ENCODE data around the gene IFITM10. TPM values are rescaled to one million over a fixed set of nuclear protein-coding genes. Genes with fewer than 3 reads are reported as not detected.

The IFITM10 gene
- polyA plus RNA-seq, 1 experiment: 0.04 TPM

- no peak for DNase-seq (ENCODE audit: low read depth, low spot score)
- Histone ChIP-seq H3K27ac (ENCODE audit: low read depth, low read length) (no peak overlapping the region), H3K27me3 (ENCODE audit: control insufficient read depth, insufficient read depth, low read length) (peaks cover 18% of the 10 kb centered on the region), H3K4me3 (ENCODE audit: low read depth, low read length) (no peak overlapping the region), H3K9me3 (ENCODE audit: control insufficient read depth, insufficient read depth, low read length) (peaks cover 18% of the 10 kb centered on the region)
- POLR2A ChIA-PET: interaction anchor here (0.6 kb wide), 1 partner anchor 1412 kb away, joined by 3 read pairs; no protein-coding TSS in a partner anchor
- TF ChIP-seq, protein P1, sequence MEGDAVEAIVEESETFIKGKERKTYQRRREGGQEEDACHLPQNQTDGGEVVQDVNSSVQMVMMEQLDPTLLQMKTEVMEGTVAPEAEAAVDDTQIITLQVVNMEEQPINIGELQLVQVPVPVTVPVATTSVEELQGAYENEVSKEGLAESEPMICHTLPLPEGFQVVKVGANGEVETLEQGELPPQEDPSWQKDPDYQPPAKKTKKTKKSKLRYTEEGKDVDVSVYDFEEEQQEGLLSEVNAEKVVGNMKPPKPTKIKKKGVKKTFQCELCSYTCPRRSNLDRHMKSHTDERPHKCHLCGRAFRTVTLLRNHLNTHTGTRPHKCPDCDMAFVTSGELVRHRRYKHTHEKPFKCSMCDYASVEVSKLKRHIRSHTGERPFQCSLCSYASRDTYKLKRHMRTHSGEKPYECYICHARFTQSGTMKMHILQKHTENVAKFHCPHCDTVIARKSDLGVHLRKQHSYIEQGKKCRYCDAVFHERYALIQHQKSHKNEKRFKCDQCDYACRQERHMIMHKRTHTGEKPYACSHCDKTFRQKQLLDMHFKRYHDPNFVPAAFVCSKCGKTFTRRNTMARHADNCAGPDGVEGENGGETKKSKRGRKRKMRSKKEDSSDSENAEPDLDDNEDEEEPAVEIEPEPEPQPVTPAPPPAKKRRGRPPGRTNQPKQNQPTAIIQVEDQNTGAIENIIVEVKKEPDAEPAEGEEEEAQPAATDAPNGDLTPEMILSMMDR (IDR thresholded peaks at IDR 0.05; ENCODE audit: low read depth, low read length): no peak
- CTCF ChIA-PET: no interaction called here
These were observed 1.6 kb downstream of the IFITM10 start for GRCh38 chr11:1748636-1749394.

DNA sequence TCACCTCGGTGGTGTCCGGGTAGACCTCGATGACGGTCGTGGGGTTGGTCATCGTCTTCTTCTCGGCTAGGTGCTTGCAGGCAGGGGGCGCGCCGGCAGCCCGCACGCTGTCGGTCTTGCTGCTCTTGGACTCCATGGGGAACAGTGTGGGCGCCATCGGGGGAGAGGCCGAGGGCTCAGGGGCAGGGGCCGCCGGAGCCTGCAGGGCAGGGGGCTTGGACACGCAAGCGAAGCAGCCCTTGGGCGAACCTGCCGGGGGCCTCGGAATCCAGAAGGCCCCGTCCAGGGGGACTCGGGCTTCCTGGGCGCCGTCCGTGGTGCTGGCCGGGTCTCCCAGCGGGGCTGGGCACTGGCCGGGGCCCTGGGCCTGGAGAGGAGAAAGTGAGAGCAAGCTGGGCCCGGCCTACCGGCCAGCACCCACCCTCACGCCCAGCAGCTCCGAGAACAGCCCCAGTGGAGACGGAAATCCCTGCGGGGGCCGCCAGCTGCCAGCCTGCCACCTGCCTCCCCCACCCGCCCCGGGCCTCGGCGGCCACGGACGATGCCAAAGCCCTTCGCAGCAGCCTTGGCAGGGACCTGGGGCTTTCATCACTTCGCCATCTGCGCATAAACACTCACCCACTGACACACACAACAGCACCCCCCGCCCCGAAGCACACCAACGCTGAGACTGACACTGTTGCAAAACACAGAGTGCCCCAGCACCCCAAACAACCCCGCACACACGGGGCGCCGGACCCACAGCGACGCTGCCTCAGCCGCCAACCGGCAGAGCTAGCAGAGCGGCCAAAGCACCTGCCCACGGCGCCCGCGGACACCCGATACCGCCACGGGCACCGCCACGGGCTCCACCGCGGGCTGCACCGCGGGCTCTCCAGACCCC, 2.4 kb downstream of the IFITM10 start:
- Histone ChIP-seq H3K9me3 (ENCODE audit: control insufficient read depth, insufficient read depth, low read length) (peaks cover 18% of the 10 kb centered on the region), H3K4me3 (ENCODE audit: low read depth, low read length) (no peak overlapping the region), H3K27ac (ENCODE audit: low read depth, low read length) (no peak overlapping the region), H3K27me3 (ENCODE audit: control insufficient read depth, insufficient read depth, low read length) (peaks cover 18% of the 10 kb centered on the region)
- no peak for DNase-seq (ENCODE audit: low read depth, low spot score)
- CTCF ChIA-PET: no interaction called here
- POLR2A ChIA-PET: interaction anchor here (0.6 kb wide), 1 partner anchor 1413 kb away, joined by 3 read pairs; no protein-coding TSS in a partner anchor
- TF ChIP-seq, protein P1 (IDR thresholded peaks at IDR 0.05; ENCODE audit: low read depth, low read length): no peak

DNA sequence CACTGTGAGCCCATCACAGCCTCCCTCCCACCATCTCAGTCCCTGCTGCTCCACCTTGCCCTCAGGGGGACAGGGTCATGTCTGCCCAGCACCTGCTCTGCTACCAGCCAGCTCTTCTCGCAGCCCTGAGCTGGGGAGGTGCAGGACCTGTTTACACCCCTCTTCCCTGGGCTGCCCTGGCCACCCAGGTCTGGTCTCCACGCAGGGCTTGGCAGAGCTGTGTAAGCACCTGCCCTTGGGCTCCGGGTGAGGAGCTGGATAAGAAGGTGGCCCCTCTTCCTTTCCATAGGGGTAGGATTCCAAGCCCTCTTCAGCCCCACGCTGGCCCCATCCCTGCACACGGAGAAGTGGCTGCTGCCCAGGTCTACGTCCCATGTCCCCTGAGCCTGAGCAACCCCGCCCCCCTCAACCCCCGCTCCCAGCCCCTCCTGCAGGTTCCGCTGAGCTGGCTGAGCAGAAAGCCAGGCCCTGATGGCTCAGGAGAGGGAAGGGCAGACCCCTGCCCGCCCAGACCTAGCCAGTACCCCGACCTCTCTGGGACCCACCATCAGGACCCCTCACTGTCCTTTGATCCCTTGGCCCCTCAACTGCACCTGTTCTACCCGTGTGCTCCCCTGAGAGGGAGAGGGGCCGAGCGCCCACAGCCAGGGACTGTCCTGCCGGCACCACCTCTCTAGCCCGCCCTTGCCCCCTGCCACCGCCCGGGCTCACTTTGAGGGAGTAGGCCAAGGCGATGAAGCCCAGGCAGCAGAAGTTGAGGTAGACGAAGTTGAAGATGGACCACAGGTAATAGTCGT, 3.2 kb downstream of the IFITM10 start:
- H3K27ac ChIP-seq (ENCODE audit: low read depth, low read length): no peak overlapping the region
- ChIA-PET CTCF (no interaction called here), POLR2A (no interaction called here)
- no peak overlapping the region for H3K4me3 ChIP-seq (ENCODE audit: low read depth, low read length)
- TF ChIP-seq, protein P1 (IDR thresholded peaks at IDR 0.05; ENCODE audit: low read depth, low read length): no peak
- peaks cover 18% of the 10 kb centered on the region for H3K27me3 ChIP-seq (ENCODE audit: control insufficient read depth, insufficient read depth, low read length)
- DNase-seq (ENCODE audit: low read depth, low spot score): no peak
- peaks cover 18% of the 10 kb centered on the region for H3K9me3 ChIP-seq (ENCODE audit: control insufficient read depth, insufficient read depth, low read length)

- POLR2A ChIA-PET: no interaction called here
- Histone ChIP-seq H3K9me3 (ENCODE audit: control insufficient read depth, insufficient read depth, low read length) (peaks cover 18% of the 10 kb centered on the region), H3K27ac (ENCODE audit: low read depth, low read length) (no peak overlapping the region), H3K27me3 (ENCODE audit: control insufficient read depth, insufficient read depth, low read length) (peaks cover 20% of the 10 kb centered on the region), H3K4me3 (ENCODE audit: low read depth, low read length) (no peak overlapping the region)
- DNase-seq (ENCODE audit: low read depth, low spot score): no peak
- TF ChIP-seq, protein P1 (IDR thresholded peaks at IDR 0.05; ENCODE audit: low read depth, low read length): no peak
- CTCF ChIA-PET: no interaction called here
These were observed 3.9 kb downstream of the IFITM10 start for GRCh38 chr11:1746511-1746931.
